Measurements from ENCODE around the gene ZBTB2.

- no peak for TF ChIP-seq CTCF (IDR thresholded peaks at IDR 0.05 in 8 of 11, conservative IDR thresholded peaks at IDR 0.05 in 3 of 11)
- TF ChIP-seq POLR2A (IDR thresholded peaks at IDR 0.05): no peak
- TF ChIP-seq POLR2AphosphoS5 (IDR thresholded peaks at IDR 0.05): no peak
Measured at GRCh38 chr6:151400473-151400872, 9.1 kb upstream of the ZBTB2 start.

All from spleen (tissue), 7 donors.